Cardiac ventricle fibroblast (primary cell): ENCODE measurements around the gene CCDC85C. TPM values are rescaled to one million over a fixed set of nuclear protein-coding genes. Genes with fewer than 3 reads are reported as not detected.

Source experiments
- total RNA-seq: library from RNA; depleted of rRNA; stranded (reverse); fragments of >200 nt; gene quantifications from 2 replicates; pipeline ENCODE4 v1.2.3, GENCODE V29; 2015

Gene CCDC85C
- total RNA-seq = 2.4 and 3.0 TPM in 2 replicates

DNA sequence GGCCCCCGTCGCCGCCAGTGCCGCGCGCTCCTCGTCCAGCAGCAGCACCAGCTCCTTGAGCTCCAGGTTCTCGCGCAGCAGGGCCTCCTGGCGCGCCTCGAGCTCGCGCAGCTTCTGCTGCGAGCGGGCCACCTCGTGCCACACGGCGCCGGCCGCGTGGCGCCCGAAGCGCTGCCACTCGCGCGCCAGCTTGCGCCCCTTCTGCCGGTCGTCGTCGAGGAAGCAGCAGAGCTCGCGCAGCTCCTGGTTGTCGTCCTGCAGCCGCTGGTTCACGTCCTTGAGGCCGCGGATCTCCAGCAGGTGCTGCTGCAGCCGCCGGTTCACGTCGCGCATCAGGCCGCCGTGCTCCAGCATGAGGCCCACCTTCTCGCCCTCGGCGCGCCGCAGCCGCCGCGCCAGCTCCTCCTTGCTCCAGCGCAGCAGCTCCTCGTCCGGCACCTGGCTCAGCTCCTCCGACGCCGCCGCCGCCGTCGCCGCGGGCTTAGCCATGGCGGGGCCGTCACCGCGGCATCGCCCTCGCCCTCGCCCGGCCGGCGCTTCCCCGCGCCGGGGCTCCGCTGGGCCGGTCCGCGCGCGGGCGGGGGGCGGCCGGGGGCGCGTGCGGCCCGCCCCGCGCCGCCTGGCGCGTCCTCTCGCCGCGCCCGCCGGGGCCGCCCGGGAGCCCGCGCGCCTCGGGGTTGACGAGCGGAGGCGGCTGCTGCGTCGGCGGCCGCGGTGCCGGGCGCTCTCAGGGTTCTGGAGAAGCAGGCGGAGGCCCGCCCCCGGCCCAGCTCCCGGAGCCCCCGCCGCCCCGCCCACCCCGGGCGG is at the start of gene CCDC85C:
Gene CCDC85C, minus strand, starts transcription at position 737 of the 807 bp plus-strand sequence. Its CDS starts 248 bp downstream, at position 489.

DNA sequence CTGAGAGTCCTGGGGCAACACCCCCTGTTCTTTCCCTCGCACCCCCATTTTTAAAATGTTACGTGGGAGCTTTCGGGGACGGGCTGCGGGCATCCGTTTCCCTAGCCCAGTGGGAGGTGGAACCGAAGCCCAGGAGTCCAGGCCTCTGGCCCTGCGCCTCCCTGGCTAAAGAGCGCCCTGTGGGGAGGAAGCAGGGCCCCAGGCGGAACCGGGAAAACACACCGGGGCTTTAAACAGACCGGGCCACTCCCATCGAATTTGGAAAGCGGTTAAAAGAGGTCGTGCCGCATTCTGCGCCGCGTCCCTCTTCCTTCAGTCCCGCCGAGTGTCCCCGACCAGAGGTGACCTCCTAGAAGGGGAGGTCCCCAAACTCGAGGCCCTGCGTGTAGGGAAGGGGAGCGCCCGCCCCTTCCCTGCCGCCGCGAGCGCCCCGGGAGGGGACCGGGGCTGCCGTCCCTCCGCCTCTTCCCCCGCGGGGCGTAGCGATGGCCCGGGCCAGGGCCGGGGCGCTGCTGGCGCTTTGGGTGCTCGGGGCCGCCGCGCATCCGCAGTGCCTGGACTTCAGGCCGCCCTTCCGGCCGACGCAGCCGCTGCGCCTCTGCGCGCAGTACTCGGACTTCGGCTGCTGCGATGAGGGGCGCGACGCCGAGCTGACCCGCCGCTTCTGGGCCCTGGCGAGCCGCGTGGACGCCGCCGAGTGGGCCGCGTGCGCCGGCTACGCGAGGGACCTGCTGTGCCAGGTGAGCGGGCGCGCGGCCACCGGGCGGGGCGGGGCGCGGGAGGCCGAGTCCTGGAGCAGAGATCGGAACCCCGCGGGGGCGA is 40.9 kb upstream of the CCDC85C start, which contains the start of gene HHIPL1:
Gene HHIPL1, plus strand, starts transcription at position 407 of the 822 bp plus-strand sequence. Its CDS starts 79 bp downstream, at position 486.

DNA sequence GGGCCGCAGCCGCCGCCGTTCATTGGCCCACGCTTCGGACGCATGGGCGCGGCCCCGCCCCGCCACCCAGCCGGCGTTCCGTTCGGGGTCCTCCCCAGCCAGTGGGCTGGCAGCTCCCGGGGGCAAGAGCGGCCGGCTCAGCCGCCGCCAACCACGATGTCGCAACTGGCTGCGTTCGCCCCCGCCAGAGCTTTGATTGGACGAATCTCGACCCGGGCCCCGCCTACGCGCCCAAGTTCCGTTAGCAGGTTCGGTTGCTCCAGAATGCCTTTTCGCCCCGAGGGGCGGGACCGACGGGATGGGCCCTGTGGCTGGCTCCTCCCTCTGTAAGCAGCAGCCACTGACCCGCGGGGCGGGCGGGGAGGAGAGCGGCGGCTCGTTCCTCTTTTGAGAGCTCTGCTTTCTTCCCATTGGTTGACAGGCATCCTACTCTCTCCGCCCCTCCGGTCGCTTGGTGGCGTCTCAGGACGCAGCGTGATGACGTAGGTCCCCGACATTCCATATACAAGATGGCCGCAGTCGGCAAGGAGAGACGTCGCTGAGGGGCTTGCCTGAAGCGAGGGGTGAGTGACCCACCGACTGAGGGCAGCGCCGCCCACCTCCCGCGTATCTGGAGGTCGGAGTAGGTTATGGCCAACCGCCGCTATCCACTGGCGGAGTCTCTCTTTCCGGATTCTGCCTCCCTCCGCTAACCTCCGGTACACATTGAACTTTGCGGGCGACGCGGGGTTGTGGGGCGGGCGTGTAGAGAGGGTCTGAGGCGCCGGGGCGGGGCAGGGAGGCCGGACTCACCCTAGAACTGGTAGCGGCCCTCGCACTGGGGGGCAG is 122.9 kb downstream of the CCDC85C start, which contains the start of gene CCNK:
Gene CCNK, plus strand, starts transcription at position 493 of the 828 bp plus-strand sequence. CDS start 11,269 bp downstream, outside the sequence.

GRCh38 chr14:99479906-99480869 is 123.8 kb downstream of the CCDC85C start, which contains the start of gene SETD3:
TSS of gene SETD3 (minus strand) at chr14:99480859. CDS start at chr14:99465805, 15,054 bp downstream.

Other genes starting within 250 kb of the CCDC85C start
- gene SETD3, start 123.3 kb downstream of the CCDC85C start, total RNA-seq = 29.1 and 40.8 TPM in 2 replicates
- gene CCNK, start 122.8 kb downstream of the CCDC85C start, total RNA-seq = 15.9 and 29.0 TPM in 2 replicates
- 3.9 and 6.6 TPM in 2 replicates for gene HHIPL1, start 40.9 kb upstream of the CCDC85C start, total RNA-seq
- 0.19 and 0.54 TPM in 2 replicates for gene CYP46A1, start 80.1 kb upstream of the CCDC85C start, total RNA-seq
- gene EML1, start 189.2 kb upstream of the CCDC85C start, total RNA-seq = 19.1 and 21.5 TPM in 2 replicates